ENCODE results near the gene MVD.

MVD gene

GRCh38 chr16:88655733-88656281 lies 7.1 kb downstream of the MVD start:
- no peak for DNase-seq (ENCODE audit: low read depth, low spot score)
- ChIA-PET POLR2A (no interaction called here), CTCF (no interaction called here)
- no peak overlapping the region for H3K4me3 ChIP-seq (ENCODE audit: low read depth, low read length)
- no peak for TF ChIP-seq CTCF (IDR thresholded peaks at IDR 0.05; ENCODE audit: insufficient read depth, low read length, missing control alignments)

GRCh38 chr16:88655053-88655732 lies 7.7 kb downstream of the MVD start:
- H3K4me3 ChIP-seq (ENCODE audit: low read depth, low read length): no peak overlapping the region
- CTCF ChIA-PET: no interaction called here
- DNase-seq (ENCODE audit: low read depth, low spot score): no peak
- TF ChIP-seq CTCF (IDR thresholded peaks at IDR 0.05; ENCODE audit: insufficient read depth, low read length, missing control alignments): no peak
- POLR2A ChIA-PET: no interaction called here

GRCh38 chr16:88654363-88655052 lies 8.4 kb downstream of the MVD start:
- CTCF ChIA-PET: no interaction called here

GRCh38 chr16:88653596-88654362 lies 9.1 kb downstream of the MVD start:
- CTCF ChIA-PET: no interaction called here
- no peak for TF ChIP-seq CTCF (IDR thresholded peaks at IDR 0.05; ENCODE audit: insufficient read depth, low read length, missing control alignments)
- no peak for DNase-seq (ENCODE audit: low read depth, low spot score)
- H3K4me3 ChIP-seq (ENCODE audit: low read depth, low read length): no peak overlapping the region
- POLR2A ChIA-PET: no interaction called here

More at GRCh38 chr16:88654363-88655052, 8.4 kb downstream of the MVD start:
- POLR2A ChIA-PET: no interaction called here
- no peak overlapping the region for H3K4me3 ChIP-seq (ENCODE audit: low read depth, low read length)
- no peak for TF ChIP-seq CTCF (IDR thresholded peaks at IDR 0.05; ENCODE audit: insufficient read depth, low read length, missing control alignments)
- DNase-seq (ENCODE audit: low read depth, low spot score): no peak

- CTCF ChIA-PET: no interaction called here
- no peak overlapping the region for H3K4me3 ChIP-seq (ENCODE audit: low read depth, low read length)
- POLR2A ChIA-PET: no interaction called here
- DNase-seq (ENCODE audit: low read depth, low spot score): no peak
- TF ChIP-seq CTCF (IDR thresholded peaks at IDR 0.05; ENCODE audit: insufficient read depth, low read length, missing control alignments): no peak
Measured at GRCh38 chr16:88653101-88653500, 9.8 kb downstream of the MVD start.

- ChIA-PET POLR2A (no interaction called here), CTCF (no interaction called here)
- no peak overlapping the region for H3K4me3 ChIP-seq (ENCODE audit: low read depth, low read length)
- no peak for DNase-seq (ENCODE audit: low read depth, low spot score)
- no peak for TF ChIP-seq CTCF (IDR thresholded peaks at IDR 0.05; ENCODE audit: insufficient read depth, low read length, missing control alignments)
Measured at GRCh38 chr16:88652762-88653063, 10.2 kb downstream of the MVD start.
